HG03039 (cell line): ENCODE measurements around the gene FBXL22.
A peak's percentile ranks its signal among the peaks of the same experiment; 100 is the strongest.

ENCODE experiments used
- ATAC-seq: cut with Tn5 transposase; IDR thresholded peaks from one replicate; pipeline ENCODE4 v1.9.1; 2021; ENCODE audit warnings: mild to moderate bottlenecking, moderate library complexity; ENCODE audit not compliant: unreplicated experiment

Gene FBXL22

DNA sequence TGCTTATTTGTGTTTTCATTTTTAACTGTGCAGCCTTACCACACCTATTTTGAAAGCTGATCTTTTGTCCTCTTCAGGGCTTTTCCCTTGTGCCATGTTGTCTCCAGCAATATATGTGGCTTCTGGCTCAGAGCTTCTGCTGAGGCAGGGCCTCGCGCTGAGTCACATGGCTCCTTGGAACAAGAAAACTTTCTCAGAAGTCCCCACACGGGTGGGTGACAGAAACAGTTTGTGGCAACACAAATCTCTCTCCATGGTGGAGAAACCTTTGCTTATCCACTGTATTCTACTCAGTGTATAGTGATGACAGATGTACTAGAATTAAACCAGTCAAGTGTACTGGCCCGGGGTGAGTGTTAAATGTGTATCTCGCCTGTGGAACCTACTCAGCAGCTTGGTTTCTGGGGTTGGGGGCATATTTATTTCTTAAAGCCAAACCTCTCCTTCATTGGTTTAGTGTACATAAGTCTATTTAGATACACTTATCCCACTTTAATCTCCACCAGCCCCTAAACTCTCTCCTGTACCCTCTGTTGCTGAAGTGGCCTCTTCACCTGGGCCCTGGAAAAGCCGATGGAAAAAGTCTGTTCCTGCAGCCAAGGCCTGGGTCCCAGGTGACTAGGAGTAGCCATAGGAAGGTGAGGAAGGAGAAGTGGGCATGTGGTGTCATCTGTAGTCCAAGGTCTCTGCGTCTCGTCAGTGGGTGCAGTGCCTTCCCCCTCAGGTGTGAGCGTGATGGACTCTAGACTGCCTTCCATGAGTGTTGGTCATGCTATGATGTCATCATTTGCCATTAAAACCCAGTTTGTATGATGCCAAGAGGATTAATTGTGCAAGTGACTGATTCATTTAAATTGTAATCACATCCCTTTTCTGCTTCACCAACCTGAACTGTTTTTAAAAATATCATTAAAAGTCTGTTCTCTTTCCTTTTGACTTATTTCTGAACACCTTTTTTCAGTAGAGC is 3.2 kb upstream of the FBXL22 start:
- ATAC-seq: no peak

DNA sequence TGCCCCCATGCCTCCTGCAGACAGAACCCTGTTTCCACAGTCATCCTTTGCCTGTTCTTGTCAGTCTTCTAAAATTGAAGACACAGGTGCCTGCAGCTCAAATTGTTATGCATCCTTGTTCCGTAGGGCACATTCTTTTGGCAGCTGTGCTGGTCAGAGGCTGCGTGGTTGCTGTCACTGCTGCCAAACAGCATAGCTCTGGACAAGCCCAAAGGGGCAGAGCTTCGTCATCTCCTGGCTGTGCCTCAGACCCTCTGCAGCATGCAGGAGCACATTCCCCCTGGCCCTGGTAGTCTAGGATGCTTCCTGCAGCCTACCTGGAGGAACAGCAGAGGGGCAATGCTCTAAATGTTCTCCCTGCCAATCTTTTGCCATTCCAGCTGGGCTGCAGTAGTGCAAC is 2.1 kb upstream of the FBXL22 start:
- no peak for ATAC-seq

DNA sequence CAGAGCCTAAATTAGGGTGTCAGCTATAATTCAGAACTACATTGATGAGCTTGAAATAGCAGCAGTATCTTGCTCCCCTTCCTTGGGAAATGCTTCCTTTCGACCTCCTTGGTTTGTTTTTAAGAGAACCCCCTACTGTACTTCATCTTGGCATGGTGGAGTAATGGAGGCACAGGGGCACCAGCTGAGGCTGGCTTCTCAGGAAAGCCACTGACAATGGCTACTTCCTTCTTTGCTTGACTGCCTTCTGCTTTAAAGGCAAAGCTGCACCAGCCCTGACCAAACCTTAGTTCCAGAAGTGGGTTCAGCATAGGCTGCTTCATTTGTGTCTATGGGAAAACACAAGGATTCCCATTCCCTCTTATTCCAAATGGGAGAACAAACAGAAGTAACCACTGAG is 1.5 kb upstream of the FBXL22 start:
- ATAC-seq: no peak

DNA sequence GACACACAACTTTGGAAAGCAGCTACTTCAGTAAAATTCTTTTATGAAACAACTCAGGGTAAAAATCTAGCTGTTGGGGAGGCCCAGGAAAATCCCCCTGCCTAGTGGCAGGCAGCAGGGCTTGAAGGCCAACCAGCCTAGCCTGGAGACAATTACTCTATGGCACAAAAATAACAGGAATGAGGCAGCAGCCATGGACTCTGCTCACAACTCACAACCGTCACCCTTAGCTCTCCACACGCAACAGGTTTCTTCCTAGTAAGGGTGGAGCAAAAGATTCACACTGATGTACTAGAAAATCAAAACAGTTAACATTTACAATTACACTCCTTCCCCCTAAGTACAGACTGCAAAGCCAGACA is 530 bp upstream of the FBXL22 start:
- no peak for ATAC-seq

DNA sequence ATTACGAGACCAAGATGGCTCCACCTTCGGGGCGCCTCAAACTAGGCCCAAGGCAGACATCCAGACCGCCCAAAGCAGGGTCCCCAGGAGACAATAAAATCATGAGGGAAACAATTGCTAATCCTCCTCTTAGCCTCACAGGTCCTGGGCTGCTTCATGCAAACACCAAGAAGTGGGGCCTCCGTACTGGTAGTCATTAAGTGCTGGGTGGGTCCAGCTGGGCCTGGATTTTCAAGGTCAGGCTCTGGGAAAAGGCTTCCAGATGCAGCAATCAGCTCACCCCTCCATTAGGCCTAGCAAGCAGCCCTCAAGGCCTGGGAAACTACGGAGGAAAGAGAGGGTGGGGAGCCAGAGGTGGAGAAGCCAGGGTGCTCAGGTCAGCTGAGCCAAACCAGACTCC is 634 bp downstream of the FBXL22 start:
- no peak for ATAC-seq

DNA sequence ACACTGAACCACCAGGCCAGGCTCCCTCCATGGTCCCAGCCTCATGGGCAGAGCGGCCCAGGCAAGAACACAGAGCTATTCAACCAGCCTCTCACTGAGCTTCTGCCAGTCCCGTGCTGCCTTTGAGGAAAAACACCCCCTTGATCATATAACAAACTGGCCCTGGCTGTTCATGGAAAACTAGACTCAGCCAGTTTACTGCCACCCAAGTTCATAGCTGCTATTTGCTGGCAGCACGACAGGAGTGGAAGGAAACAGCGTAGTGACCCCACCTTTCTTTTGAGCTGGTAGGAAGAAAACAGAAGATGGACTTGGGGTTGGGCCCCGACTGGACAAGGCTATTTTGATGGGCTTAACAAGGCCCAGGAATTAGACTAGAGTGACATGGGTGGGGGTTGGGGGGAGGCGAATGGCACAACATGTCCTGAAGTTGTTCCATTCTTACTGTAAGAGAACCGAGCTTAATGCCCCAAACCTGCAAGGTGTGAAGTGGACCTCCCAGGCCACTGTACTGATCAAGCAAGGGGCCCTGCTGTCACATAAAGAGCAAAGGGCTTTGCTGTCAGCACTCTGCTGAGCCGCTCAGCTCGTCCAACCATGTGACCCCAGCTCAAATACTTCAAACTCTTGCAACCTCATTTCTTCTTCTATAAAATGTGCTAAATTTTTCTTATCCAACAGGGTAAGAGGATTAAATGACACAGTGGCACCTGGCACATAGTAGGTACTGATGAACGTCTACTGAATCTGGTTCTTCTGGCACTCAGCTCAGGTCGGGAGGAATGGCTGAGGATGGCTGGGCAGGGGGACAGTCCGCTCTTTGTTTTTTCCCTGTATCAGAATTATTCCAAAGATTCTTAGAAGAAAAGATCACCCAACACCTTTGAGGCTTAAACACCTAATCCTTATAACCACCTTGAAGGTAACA is 1.6 kb downstream of the FBXL22 start:
- no peak for ATAC-seq

DNA sequence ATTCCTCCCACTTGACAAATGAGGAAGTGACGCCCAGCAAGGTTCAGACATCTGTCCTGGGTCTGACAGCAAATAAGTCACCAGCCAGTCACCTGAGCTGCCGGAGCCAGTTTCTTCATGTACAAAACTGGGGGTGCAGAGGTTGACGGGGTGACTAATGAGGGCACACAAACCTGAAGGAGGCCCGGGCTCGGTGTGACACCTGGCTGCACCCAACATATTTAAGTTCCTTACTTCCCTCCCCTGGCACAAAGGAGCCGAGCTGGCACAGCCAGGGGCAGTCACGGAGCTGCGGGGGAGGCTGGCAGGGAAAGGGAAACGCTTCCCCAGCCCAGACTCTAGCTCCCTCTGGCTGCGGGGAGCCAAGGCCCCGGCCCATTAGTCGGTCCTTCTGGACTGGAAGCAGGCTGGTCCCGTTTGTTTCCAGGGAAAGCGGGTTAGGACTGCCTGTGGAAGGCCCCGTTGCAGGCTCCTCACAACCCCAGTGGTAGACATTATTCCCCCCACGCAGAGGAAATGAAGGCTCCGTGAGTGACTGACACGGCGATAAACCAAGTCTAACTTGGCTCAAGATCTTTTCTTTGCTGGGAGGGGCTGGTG is 2.3 kb downstream of the FBXL22 start:
- ATAC-seq: no peak

DNA sequence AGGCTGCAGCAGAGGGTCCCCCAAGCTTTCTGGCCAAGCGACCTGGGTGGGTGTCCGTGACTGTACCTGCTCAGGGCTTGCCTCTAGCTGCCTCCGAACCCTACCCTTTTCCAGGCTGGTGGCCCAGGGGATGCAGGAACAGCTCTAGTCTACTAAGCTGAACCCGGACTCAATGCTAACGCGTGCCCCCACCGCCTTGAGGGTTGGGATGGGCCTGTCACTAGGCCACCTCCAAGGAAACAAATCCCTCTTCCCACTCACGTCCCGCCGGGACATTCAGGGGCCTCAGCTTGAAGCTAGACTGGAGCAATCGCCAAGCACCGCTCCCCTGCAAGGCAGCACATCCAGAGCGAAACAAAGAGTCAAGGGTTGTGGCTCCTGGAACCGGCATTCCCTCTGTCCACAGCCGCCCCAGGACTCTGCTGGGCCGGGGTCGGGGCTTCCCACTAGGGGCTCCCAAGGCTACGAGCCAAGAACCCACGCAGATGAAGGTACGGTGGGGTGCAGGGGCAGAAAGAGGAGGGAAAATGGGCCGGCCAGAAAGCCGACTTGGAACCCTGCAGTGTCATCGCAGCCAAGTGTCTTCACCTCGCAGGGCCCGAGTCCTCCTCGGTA is 2.9 kb downstream of the FBXL22 start:
- no peak for ATAC-seq

DNA sequence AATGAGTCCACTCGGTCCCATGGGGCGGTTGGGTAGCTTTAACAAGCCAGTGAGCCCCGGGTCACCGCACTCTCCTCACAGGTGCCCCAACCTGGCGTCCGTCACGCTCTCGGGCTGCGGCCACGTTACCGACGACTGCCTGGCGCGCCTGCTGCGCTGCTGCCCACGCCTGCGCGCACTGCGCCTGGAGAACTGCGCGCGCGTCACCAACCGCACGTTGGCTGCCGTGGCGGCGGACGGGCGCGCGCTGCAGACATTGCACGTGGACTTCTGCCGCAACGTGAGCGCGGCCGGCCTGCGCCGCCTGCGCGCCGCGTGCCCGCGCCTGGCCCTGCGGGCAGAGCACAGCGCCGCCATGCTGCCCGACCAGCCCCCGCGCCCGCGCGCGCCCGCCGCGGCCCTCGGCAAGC is 3.4 kb downstream of the FBXL22 start:
- ATAC-seq: peak; percentile 59

DNA sequence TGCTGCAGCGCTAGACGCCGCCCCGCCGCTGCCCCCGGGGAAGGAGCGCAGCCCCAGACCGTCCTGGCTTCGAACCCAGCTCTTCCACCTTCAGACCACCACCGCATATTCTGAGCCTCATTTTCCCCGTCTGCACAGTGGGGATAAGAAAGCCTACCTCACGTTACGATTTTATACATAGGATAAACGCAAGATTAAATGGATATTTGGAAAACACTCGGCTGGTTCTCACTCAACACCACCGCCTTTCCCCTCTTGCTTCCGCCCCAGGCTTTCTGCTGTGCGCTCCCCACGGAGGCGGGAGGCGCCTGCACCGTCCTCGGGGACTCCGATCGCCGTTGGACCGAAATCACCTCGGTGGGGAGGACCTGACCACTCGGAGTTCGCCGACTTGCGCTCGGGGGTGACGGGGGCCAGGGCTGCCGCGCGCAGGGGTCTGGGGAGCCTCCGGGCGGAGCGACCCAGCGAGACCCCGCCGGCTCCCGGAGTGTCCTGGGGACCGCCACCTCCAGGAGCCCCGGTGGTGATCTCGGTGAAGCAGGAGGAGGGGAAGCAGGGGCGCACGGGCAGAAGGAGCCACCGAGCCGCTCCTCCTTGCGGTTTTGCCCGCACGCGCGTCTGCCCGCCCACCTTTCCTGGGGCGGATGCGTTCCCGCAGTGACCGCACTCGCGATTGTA is 4.0 kb downstream of the FBXL22 start:
- ATAC-seq: peak; percentile 8

DNA sequence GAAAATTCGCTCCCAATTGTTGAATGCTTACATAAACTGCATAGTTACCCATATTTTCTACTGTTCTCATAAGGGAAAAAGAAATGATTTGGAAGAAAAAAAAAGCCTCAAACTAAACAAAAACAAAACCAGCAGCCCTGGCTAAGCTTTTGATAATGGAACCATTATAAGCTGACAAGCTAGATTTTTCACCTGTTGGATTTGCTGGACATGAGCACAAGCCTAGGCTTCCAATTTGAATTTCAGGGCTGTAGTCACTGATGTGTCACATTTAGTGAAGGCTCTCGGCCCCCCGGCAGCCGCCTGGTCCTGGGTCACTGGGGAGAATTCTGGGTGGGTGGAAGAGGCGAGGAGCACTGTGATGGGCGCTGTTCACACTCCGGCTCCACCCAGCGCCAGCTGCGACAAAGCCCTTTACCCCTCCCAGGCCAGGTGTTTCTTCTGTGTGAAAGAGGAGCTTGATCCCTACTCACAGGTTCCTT is 4.6 kb downstream of the FBXL22 start:
- no peak for ATAC-seq

DNA sequence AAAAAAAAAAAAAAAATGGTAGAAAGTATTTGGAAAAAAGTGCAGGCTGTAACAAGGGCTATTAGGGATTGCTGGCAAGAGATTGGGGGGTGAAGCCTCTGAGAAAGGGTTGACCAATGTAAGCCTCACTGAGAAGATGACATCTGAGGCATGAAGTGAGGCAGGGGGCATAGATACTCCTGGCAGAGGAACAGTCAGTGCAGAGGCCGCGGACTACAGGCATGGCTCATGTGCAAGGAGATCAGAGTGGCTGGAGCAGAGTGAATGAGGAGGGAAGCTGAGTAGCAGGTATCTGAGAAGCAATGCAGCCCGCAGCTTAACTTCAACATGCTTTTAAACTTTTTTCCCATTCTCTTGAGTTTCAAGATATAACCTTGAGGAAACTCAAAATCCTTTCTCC is 5.4 kb downstream of the FBXL22 start:
- ATAC-seq: no peak

DNA sequence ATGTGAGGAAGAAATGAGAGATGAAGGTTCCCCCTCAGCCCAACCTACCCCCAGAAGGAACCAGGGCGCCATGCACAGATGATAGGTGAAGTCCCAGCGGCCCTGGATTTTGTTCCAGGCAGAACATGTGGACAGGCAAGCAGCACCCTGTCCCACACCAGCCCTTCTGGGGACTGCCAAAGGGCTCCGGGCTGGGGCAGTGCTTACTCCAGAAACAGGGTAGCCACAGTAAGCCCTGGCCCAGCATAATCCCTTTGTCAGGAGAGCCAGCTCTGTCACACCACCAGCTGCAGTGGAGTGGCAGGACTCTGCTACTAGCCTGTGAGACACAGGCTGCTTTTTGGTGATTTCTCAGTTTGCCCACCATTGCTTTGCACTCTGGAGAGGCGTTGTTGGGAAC is 6.3 kb downstream of the FBXL22 start:
- ATAC-seq: no peak

DNA sequence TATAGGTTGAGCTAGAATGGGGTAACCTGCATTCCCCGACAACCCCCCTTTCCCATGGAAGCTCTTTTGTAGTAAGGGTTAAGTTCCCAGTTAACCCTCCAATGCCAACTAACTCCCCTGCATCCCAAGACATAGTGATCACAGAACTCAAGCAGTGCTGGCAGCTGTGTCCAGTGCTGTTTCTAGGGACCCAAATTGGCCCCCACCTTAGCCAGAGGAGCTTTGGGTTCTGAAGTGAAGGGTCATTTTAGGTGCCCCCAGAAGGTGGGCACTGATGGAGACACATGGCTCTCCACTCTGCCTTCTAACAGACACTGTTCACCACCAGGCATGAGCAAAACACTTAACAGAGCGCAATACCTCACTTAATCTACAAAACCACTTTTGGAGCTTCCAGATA is 7.1 kb downstream of the FBXL22 start:
- ATAC-seq: no peak

DNA sequence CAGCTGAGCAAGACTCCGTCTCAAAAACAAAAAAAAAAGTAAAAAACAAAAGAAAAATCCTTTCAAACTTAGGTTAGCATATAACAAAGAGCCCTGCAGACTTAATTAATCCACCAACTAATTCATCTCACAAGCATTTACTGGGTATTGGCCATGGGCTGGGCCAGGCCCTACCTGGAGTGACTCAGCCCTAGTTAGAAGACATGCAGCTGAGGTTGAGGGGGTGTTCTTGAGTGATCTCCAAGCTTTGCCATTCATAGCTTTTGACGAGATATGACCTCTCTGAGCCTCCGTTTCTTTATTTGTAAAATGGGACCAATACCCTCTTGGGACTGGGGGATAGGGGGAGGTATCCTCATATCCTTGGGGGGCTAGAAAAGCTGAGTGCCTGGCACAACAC is 7.8 kb downstream of the FBXL22 start:
- ATAC-seq: no peak

DNA sequence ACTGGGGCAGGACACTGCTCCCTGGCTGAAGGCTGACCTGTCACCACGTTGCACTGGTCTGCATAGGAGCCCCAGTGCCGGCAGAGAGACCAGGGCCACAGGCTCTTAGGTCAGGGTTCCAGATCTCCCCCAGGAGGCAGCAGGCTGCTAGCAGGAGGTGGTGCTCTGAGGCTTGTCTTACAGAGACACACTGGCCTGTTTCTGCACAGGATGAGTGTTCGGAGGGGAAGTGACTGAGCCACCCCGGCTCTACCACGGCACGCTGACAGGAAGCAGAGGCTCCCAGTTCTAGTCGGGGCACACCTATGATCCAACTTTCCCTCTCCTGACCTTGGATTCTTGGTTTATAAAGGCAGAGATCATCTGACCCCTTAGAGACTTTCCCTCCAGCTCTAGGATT is 8.6 kb downstream of the FBXL22 start:
- no peak for ATAC-seq

DNA sequence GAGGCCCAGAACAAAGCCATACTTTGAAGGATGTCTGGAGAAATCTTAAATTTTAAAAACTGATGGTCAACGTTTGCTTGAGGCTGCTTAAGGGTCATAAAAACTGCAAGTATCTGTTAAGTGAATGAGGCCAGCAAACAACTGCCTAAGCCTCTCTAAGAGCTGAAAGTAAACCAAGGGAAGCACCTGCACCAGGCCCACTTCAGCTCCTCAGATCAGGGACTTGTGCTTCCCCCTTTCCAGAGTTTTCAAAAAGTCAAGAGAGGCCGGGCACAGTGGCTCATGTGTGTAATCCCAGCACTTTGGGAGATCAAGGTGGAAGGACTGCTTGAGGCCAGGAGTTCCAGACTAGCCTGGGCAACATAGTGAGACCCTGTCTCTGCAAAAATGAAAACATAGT is 9.1 kb downstream of the FBXL22 start:
- no peak for ATAC-seq

DNA sequence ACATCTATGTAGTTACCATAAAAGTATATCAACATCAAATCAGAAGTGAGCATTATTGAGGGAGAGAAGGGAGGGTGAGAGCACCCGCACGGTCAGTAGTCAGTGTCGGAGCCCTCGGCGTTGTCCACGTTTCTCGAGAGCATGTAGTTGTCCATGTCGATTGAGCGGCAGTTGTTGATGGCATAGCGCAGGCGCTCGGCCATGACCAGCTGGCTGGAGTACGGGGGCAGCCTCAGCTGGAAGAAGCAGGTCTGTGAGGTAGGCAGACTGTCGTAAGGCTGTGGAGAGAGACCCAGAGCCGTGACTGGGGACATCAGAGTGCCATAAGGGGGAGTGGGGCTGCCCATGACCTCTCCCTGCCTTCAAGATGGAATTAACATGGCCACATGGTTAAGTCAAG is 11.8 kb downstream of the FBXL22 start:
- no peak for ATAC-seq

DNA sequence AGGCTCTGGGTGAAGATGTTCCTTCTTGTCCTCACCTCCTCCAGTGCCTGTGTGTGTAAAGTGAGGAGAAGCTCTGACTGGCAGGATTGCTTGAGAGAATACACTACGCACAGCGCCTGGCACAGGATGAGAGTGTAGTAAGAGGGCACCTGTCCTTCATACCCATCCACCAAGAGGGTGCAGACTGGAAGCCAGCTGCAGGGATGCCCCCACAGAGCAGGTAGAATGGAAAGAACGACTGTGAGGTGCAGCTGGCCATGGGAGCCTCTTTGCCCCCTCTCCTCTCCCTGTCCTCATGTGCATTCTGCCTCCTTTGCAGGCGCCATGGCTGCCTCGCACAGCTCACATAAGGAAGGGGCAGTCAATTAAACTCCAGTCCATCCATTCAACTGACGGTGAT is 12.3 kb downstream of the FBXL22 start:
- no peak for ATAC-seq

DNA sequence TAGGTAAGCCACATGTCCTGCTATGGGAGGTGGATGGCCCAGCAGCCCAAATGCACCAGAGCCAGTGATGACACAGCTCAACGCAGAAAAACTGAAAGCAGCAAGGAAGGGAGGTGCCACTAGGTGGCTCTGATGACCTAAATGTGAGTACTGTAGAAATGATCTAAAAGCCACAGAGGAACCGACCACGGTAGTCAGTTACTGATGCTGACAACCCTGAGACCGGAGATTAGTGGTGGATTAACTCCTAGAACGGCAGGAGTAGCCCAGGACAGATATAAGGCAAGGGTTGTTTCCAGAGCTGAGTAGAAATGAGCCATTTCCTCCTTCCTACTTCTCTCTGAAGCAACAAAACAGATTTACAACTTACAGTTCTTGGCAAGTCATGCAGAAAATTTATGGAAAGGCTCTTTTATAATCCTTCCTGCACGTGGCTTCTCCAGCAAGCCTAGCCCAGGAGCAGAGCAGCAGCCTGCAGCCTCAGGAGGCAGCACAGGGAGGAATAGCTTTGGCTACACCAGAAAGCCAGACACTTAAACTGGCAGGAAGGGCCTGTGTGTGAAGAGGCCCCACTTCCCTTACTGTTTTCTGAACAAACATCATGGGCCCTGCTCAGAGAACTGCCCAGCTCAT is 13.1 kb downstream of the FBXL22 start:
- no peak for ATAC-seq
